Left ventricle myocardium superior (tissue), 1 donor: ENCODE data around the gene TSEN34. TPM values are rescaled to one million over a fixed set of nuclear protein-coding genes. Genes with fewer than 3 reads are reported as not detected.
A peak's percentile ranks its signal among the peaks of the same experiment; 100 is the strongest.
"Not testable (repeated sequence)": the region's sequence is repeated elsewhere in the genome, so short reads cannot be mapped to it uniquely, and the experiment has no call there.

Experiments
- ATAC-seq: fragments of 200-7000 bp; cut with Tn5 transposase; one replicate; pipeline ENCODE4 v1.9.1; 2020; ENCODE audit warnings: mild to moderate bottlenecking, moderate library complexity
- DNase-seq: peaks from one replicate; pipeline ENCODE4 v3.0.0-alpha.2; 2020
- intact Hi-C: fragments of 100-400 bp; cut with micrococcal nuclease; formaldehyde crosslinking; loops from one replicate; pipeline ENCODE4 v1.11.0; 2022
- total RNA-seq: library from RNA; stranded (reverse); fragmentation: NEBNext Ultra II Directional; extraction: Animal tissue kit (Norgen Biotek cat#: 25700); gene quantifications from one replicate; pipeline ENCODE4 v1.2.1, GENCODE V29; 2021
- donor health status: DM: no; HTN: yes; CAD: no; lungs with severe emphysema.

TSEN34 gene
- total RNA-seq, 1 donor from 2014 or later: 18.5 TPM

- DNase-seq (peak; percentile 99), ATAC-seq (peak; percentile 93)
- intact Hi-C loops: no loop called here
These were observed 31.5 kb upstream of the TSEN34 start, which contains the start of gene LENG1 for GRCh38 chr19:54159352-54160181. Gene LENG1, minus strand, starts transcription at chr19:54159721. Its CDS starts 26 bp downstream, at chr19:54159695.

DNA sequence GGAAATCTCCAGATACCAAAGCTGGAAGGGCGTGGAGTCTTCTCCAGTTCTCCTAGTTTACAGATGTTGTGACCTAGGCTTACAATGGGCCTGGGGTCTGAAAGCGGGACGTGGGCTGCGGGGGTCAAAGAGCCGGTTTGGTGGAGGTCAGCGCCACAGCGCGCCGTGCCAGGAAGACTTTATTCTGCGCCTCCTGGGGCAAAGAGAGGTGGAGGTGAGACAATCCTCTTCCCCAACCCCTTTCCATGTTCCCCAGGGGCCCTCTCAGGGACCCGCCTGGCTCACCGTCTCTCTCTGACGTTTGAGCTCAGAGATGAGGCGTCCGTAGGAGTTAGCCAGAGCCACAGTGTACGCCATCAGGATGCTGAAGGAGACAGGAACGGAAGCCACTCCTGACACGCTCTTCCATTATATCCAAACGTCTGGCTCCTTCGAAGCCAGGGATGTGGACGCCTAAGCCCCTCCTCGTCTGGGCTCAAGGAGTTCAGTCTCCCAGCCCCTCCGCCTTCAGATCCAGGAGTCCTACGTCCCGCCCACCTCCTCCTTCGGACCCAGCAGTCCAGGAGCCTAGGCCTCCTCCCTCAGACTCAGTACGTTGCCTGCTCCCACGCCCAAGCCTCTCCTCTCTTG lies 30.8 kb upstream of the TSEN34 start:
- intact Hi-C loops: no loop called here
- ATAC-seq (no peak), DNase-seq (no peak)

DNA sequence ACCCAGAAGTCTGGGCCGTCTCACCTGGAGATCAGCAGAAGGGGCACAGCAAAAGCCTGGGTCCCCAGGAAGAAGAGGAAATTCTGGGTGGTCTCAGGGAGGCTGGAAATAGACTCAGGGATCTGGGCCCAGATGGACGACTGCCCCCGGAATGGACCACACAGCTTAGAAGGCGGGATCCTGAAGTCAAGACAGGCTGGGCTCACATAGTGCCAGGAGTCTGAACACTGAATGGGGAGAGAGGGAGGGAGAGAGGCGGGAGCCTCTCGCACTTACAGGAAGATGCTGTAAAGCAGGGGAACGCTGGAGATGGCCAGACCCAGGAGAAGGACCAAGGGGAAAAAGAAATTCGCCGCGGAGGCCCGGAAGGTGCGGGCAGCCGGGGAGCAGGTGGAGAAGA lies 30.3 kb upstream of the TSEN34 start:
- intact Hi-C loops: no loop called here
- no peak for DNase-seq
- ATAC-seq: no peak

- intact Hi-C loops: no loop called here
- ATAC-seq: peak; percentile 31
- DNase-seq: peak; percentile 88
These were observed 28.8 kb upstream of the TSEN34 start for GRCh38 chr19:54162241-54162805.

DNA sequence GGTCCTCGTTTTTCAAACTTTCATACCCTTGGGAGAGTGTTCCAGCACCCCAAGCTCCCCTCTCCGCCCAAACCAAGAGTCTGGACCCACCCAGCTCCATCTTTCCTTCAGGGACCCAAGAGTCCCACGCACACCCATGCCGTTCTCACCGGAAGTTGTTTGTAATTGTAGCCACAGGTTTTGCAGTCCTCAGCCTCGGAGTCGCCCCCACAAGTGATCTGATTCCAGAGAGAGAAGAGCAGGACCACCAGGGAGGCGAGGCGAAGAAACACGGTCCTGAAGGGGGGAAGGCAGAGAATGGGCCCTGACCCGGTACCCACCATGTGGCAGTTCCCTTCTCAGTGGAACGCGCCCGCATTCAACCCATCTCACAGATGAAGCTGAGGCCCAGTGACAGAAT lies 28.2 kb upstream of the TSEN34 start:
- no peak for ATAC-seq
- intact Hi-C loops: no loop called here
- DNase-seq: no peak

DNA sequence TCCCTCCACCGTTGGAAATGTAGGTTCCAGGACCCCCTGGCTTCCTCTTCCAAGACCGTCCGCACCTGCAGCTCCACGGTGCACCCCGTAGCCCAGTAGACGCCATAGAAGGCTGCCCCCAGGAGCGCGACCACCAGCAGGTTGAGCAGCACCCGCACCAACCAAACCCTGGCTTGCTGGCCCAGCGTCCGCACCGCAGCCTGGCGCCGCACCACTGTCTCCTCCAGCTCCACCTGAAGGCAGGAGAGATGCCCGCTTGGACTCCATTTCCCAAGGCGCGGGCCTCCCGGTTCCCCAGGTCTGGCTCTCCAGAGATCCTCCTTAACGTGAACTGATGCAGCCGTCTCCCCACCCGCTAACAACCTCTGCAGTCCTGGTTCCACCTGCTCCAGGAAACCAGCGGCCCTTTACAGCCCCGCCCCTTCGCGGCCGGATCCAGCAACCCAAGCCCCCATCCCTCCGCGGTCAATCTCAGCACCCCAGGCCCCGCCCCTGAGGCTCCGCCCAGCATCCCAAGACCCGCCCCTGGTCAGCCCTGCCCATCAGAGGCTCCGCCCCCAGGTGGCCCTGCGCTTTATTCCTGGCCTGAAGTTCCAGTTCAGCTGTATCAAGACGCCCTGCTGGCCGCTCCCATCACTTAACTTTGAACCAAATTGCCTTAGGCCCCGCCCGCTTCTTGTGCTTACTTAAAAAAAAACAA lies 26.6 kb upstream of the TSEN34 start:
- DNase-seq (peak; percentile 58), ATAC-seq (no peak)
- intact Hi-C loops: no loop called here

DNA sequence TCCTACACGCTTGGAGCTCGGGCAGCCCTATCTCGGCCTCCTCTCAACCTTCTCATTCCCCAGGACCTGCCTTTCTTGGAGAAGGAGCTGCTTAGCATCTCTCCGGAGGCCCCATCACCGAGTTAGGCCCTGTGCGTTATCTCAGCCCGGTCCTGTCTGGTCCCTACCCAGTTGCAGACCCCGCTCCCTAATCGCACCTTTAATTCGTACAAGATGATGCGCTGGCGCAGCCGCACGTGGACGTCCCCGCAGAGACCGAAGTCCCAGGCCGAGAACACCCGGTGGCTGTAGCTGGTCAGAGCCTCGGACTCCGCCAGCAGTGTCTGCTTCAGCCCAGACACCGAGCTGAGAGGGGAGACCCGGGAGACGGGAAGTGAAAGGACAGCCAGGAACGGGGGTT lies 25.9 kb upstream of the TSEN34 start:
- ATAC-seq (no peak), DNase-seq (no peak)
- intact Hi-C loops: no loop called here

DNA sequence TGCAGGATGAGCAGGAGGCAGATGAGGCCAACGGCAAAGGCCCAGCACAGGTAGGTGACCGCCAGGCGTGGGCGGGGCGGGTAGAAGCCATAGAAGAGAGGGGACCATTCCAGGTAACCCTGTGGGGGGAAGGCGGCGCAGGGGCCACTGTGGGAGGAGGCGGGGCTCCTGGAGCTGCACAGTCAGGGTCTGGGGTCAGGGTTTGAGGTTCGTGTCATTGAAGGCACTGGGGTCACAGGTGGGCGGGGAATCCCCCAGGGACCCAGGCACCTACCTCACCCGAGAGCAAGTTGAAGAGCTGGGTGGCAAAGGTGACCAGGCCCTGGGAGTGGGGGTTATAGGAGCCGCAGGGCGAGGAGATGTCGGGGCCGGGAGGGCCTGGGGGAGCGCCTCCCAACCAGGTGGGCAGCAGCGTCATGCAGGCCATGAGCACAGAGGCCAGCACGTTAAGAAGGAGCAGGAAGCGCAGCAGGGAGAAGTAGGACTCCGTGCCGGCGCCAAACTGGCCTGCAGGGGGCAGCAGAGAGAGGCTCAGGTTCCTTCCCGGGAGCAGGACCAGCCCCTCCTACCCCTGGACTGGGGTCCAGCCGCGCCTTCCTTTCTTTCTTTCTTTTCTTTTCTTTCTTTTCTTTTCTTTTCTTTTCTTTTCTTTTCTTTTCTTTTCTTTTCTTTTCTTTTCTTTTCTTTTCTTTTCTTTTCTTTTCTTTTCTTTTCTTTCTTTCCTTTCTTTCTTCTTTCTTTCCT lies 22.8 kb upstream of the TSEN34 start:
- peak; percentile 96 for DNase-seq
- intact Hi-C loops: no loop called here
- ATAC-seq: peak; percentile 90

DNA sequence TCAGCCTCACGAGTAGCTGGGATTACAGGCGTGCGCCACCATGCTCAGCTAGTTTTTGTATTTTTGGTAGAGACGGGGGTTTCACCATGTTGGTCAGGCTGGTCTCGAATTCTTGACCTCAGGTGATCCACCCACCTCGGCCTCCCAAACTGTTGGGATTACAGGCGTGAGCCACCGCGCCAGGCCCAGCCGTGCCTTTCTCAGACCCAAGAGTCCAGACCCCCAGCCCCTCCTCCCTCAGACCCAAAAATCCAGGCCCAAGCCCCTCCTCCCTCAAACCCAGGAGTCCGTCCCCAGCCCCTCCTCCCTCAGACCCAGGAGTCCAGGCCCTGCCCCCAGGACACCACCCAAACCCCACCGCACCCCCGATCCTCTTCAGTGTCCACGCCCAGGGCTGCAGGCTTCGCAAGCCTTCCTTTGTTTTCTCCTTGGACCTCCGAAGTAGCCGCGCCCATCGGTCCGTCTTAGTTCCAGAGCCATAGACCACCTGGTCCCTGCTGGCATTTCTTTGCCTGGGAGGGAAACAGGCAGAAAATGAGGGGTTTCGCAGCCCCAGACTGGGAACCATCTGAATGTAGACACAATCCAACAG lies 21.9 kb upstream of the TSEN34 start:
- ATAC-seq (no peak), DNase-seq (no peak)
- intact Hi-C loops: no loop called here

DNA sequence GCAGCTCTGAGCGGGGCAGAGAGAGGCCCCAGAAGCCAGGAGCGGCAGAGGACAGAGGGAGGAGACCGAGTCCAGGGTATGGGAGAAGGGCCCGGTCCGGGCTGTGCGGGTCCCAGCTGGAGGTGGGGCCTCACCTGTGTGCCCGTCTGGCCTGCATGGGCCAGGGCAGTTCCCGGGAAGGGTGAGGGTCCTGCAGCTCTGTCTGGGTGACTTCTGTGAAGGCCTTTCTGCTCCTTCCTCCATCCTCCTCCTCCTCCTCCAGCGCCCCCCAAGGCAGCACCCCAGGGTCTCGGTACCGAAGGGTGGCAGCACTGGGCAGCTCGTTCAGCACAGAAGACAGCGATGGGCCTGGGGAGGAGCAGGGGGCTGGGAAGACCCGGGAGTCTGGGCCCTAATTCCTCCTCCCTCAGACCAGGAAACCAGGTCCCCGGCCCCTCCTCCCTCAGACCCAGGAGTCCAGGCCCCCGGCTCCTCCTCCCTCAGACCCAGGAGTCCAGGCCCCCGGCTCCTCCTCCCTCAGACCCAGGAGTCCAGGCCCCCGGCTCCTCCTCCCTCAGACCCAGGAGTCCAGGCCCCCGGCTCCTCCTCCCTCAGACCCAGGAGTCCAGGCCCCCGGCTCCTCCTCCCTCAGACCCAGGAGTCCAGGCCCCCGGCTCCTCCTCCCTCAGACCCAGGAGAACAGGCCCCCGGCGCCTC lies 19.2 kb upstream of the TSEN34 start:
- intact Hi-C loops: loop anchor here (10.0 kb wide), 1 partner anchor 63 kb away; no protein-coding TSS in a partner anchor
- not testable (repeated sequence) for DNase-seq, ATAC-seq

- DNase-seq (no peak), ATAC-seq (peak; percentile 67)
- intact Hi-C loops: loop anchor here (10.0 kb wide), 1 partner anchor 62 kb away; no protein-coding TSS in a partner anchor
These were observed 18.4 kb upstream of the TSEN34 start, which contains the start of gene TMC4 for GRCh38 chr19:54172471-54173358. Gene TMC4, minus strand, starts transcription at chr19:54173160. Its CDS starts 43 bp downstream, at chr19:54173117.

DNA sequence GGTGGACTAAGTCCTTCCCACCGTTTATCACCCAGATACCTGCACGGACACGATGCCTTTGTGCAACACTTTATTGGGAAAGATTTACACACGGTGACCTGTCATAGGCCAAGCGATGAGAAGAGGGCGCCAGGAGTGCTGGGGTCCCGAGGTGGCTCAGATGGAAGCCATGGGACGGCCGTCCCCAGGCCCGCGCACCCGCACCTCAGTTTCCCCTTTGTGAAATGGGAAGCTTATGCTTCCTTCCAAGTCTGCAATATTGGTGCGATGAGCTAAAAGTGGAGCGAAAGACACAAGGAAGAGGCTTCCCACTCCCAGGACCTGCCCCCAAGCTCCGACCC lies 17.8 kb upstream of the TSEN34 start:
- ATAC-seq: no peak
- intact Hi-C loops: loop anchor here (10.0 kb wide), 1 partner anchor 61 kb away; no protein-coding TSS in a partner anchor
- DNase-seq: no peak

DNA sequence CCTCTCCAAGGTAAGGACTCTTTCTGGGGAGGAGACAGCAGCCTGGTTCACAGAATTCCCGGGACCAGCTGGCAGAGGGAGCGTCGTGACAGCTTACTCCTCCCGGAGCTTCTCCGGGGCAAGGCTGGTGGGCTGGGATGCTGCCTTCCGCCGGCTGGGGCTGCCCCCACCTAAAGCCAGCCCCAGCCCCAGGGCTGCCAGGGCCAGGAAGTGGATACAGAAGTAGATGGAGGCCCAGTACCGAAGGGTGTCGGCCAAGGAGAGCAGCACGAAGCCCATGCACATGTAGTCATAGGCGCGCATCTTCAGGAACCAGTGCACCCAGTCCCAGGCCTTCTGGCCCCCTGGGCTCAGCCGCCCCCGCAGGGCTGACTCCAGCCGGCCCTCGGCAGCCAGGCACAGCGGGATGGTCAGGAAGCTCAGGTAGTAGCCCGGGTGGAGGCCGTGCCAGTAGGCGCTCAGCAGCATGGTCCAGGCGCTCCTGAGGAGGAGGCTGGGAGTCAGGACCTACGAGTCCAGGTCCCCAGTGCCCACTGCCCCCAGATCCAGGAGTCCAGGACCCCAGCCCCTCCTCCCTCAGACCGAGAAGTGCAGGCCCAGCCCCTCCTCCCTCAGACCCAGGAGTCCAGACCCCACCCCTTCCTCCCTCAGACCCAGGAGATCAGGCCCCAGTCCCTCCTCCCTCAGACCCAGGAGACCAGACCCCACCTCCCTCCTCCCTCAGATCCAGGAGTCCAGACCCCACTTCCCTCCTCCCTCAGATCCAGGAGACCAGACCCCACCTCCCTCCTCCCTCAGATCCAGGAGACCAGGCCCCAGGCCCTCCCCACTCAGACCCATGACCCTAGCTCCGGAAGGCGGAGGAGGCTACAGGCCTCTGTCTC lies 16.9 kb upstream of the TSEN34 start:
- ATAC-seq (no peak), DNase-seq (no peak)
- intact Hi-C loops: loop anchor here (10.0 kb wide), 1 partner anchor 61 kb away; no protein-coding TSS in a partner anchor

- DNase-seq (peak; percentile 56), ATAC-seq (peak; percentile 83)
- intact Hi-C loops: loop anchor here (10.0 kb wide), 1 partner anchor 56 kb away; no protein-coding TSS in a partner anchor
These were observed 12.4 kb upstream of the TSEN34 start for GRCh38 chr19:54178581-54179261.

- intact Hi-C loops: loop anchor here (10.0 kb wide), 1 partner anchor 55 kb away; no protein-coding TSS in a partner anchor
- DNase-seq (no peak), ATAC-seq (no peak)
These were observed 11.8 kb upstream of the TSEN34 start for GRCh38 chr19:54179262-54179852.
